OCI-M2 (cell line): ENCODE data around the gene GADD45A.

Experiments
- DNase-seq: peaks from one replicate; lab custom pipeline; 2025; ENCODE audit not compliant: unreplicated experiment; lab: John Stamatoyannopoulos, UW

GADD45A gene

GRCh38 chr1:67666636-67667035 is 18.4 kb upstream of the GADD45A start:
- DNase-seq, result no peak

GRCh38 chr1:67668660-67669059 is 16.3 kb upstream of the GADD45A start:
- DNase-seq, result no peak

- no peak for DNase-seq
Observed at GRCh38 chr1:67672260-67672803, 12.7 kb upstream of the GADD45A start.

- DNase-seq, result no peak
Observed at GRCh38 chr1:67673468-67674201, 11.4 kb upstream of the GADD45A start.

- DNase-seq, result no peak
Observed at GRCh38 chr1:67674260-67675011, 10.6 kb upstream of the GADD45A start.

- no peak for DNase-seq
Observed at GRCh38 chr1:67675800-67676199, 9.2 kb upstream of the GADD45A start.

- no peak for DNase-seq
Observed at GRCh38 chr1:67676287-67676686, 8.7 kb upstream of the GADD45A start.

- DNase-seq, result no peak
Observed at GRCh38 chr1:67676946-67677345, 8.1 kb upstream of the GADD45A start.

- no peak for DNase-seq
Observed at GRCh38 chr1:67677408-67677807, 7.6 kb upstream of the GADD45A start.

- no peak for DNase-seq
Observed at GRCh38 chr1:67677930-67678329, 7.1 kb upstream of the GADD45A start.

GRCh38 chr1:67679691-67680090 is 5.3 kb upstream of the GADD45A start:
- no peak for DNase-seq

GRCh38 chr1:67680486-67680885 is 4.5 kb upstream of the GADD45A start:
- no peak for DNase-seq

GRCh38 chr1:67682659-67683197 is 2.3 kb upstream of the GADD45A start:
- DNase-seq, result no peak

- no peak for DNase-seq
Observed at GRCh38 chr1:67683316-67683715, 1.7 kb upstream of the GADD45A start.

GRCh38 chr1:67683766-67684525 is 1.1 kb upstream of the GADD45A start:
- DNase-seq, result no peak

GRCh38 chr1:67684526-67685066 is 405 bp upstream of the GADD45A start:
- no peak for DNase-seq

- DNase-seq, result no peak
Observed at GRCh38 chr1:67685558-67686266, 711 bp downstream of the GADD45A start.

- no peak for DNase-seq
Observed at GRCh38 chr1:67686267-67687197, 1.5 kb downstream of the GADD45A start.

- no peak for DNase-seq
Observed at GRCh38 chr1:67687198-67687545, 2.2 kb downstream of the GADD45A start.
